ENCODE results near the gene TOLLIP. TPM values are rescaled to one million over a fixed set of nuclear protein-coding genes. Genes with fewer than 3 reads are reported as not detected.

TOLLIP gene
- total RNA-seq, 4 donors from 2014 or later = 49.8 to 91.7 (median 85.0) TPM

DNA sequence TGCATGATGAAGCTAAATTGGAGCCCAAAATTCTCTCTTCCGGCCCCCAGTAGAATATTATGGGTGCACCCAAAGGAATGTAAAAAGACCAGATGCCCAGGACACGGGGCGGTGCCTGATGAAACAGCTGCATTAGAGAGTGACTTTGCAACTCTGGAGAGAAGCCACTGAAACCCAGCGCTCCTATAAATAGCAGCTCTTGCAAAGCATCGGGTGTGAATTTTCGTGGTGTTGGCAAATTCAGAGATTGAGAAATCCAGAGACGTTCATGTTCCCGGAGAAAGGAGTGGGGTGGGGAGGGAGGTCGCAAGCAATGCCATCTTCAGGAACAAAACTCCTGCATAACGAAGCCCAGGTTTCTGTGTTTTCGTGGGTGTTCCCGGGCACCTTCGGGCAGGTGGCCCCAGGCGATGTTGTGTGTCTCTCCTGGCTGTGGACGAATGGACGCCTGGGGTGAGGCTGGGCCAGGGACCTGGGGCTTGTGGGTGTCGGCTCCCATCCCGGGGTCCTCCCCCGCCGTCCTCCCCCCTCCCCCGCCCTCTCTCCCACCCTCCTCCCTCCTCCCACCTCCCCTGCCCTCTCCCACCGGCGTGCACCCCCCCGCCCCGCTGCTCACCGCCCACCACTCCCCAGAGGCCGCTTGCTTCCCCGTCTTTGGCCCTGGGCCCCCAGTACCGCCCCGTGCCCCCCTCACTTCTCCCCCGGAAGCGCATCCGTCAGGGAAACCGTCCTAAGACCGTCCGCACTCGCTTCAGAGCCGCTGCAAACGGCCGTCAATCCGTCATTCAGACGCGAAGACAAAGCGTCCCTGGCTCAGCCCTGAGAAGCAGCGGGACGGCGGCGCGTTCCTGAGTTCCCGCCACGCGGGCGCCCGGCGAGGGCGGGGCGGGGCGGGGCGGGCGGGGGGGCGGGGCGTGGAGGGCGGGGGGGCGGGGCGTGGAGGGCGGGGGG lies 26.7 kb upstream of the TOLLIP start:
- peak overlapping the region; percentile 89 to 98 (median 94) for H3K27ac ChIP-seq
- peak overlapping the region; percentile 53 to 86 (median 61) for H3K4me3 ChIP-seq
- H3K4me1 ChIP-seq = peaks cover 11 to 12% of the 10 kb centered on the region in 2 donors
- intact Hi-C loops (cut with DNase I; ENCODE audit: low total_unique reads) = loop anchor here (1.0 to 10.0 kb wide), 5 partner anchors 27 to 199 kb away; partner anchors contain the start of genes BRSK2 and TOLLIP
- in situ Hi-C loops (cut with MboI; ENCODE audit: low sequenced_read_pairs in 4 of 4) = no loop called here
- ATAC-seq (peak; percentile 95), DNase-seq (peak; percentile 91 to 96)
- no peaks in the 10 kb centered on the region for H3K9me3 ChIP-seq
- H3K36me3 ChIP-seq = no peaks in the 10 kb centered on the region
- H3K27me3 ChIP-seq = peaks cover 0 to 2% (median 0%) of the 10 kb centered on the region in 3 donors
- TF ChIP-seq, protein P1, sequence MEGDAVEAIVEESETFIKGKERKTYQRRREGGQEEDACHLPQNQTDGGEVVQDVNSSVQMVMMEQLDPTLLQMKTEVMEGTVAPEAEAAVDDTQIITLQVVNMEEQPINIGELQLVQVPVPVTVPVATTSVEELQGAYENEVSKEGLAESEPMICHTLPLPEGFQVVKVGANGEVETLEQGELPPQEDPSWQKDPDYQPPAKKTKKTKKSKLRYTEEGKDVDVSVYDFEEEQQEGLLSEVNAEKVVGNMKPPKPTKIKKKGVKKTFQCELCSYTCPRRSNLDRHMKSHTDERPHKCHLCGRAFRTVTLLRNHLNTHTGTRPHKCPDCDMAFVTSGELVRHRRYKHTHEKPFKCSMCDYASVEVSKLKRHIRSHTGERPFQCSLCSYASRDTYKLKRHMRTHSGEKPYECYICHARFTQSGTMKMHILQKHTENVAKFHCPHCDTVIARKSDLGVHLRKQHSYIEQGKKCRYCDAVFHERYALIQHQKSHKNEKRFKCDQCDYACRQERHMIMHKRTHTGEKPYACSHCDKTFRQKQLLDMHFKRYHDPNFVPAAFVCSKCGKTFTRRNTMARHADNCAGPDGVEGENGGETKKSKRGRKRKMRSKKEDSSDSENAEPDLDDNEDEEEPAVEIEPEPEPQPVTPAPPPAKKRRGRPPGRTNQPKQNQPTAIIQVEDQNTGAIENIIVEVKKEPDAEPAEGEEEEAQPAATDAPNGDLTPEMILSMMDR (IDR thresholded peaks at IDR 0.05 in 4 of 5, conservative IDR thresholded peaks at IDR 0.05 in 1 of 5) = no peak
- TF ChIP-seq POLR2A (IDR thresholded peaks at IDR 0.05) = peak; percentile 70 to 76

DNA sequence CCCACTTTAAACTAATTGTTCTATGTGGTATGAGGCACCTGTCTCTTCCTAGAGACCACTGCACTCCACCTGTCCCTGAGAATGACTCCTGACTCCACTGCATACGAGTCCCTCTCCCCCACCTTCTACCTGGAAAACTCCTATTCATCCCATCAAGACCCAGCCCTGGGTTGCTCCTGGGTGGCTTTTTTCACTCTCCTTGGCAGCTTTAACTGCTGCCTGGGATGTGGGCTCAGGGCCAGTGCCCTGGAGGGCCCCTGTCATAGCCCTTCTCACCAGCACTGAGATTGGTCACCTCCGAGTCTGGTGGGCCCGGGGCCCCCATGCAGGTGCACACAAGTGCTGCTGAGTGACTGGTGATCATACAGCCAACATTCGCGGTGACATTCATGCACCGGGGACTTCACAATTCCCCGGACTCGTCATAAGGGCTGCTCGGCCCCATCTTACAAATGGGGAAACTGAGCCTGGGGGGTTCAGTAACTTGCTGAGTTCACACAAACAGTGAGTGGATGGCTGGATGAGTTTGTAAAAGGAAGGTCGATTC lies 25.9 kb upstream of the TOLLIP start:
- peaks cover 0 to 2% (median 0%) of the 10 kb centered on the region in 3 donors for H3K27me3 ChIP-seq
- in situ Hi-C loops (cut with MboI; ENCODE audit: low sequenced_read_pairs in 4 of 4) = no loop called here
- ATAC-seq (no peak), DNase-seq (no peak)
- intact Hi-C loops (cut with DNase I; ENCODE audit: low total_unique reads) = loop anchor here (5.0 to 10.0 kb wide), 2 partner anchors 73 to 199 kb away; no protein-coding TSS in a partner anchor
- peaks cover 11 to 12% of the 10 kb centered on the region in 2 donors for H3K4me1 ChIP-seq
- TF ChIP-seq, protein P1 (IDR thresholded peaks at IDR 0.05 in 4 of 5, conservative IDR thresholded peaks at IDR 0.05 in 1 of 5) = no peak
- TF ChIP-seq POLR2A (IDR thresholded peaks at IDR 0.05) = no peak
- H3K27ac ChIP-seq = peak overlapping the region; percentile 89 to 98 (median 94)
- no peaks in the 10 kb centered on the region for H3K36me3 ChIP-seq
- H3K9me3 ChIP-seq = no peaks in the 10 kb centered on the region
- peak overlapping the region in 3 of 4 donors; percentile 56 to 86 (median 66) for H3K4me3 ChIP-seq

DNA sequence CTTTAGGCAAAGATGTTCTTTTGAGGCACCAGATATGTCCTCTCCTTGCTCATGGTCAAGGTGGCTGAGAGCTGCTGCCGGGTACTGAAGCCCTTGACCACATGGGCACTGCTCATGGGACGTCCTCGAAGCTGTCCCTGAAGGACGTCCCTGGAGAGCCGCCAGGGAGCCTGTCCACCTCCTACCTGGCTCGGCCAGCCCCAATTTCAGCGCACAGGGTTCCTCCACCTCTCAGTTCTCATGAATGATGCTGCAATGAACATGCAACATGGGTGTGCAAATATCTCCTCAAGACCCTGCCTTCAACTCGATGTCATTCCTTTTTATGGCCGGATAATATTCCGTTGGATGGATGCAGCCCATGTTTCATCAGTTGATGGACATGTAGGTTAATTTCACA lies 24.4 kb upstream of the TOLLIP start:
- Histone ChIP-seq H3K27me3 (peaks cover 0 to 2% (median 0%) of the 10 kb centered on the region in 3 donors), H3K36me3 (no peaks in the 10 kb centered on the region), H3K4me3 (no peak overlapping the region), H3K9me3 (no peaks in the 10 kb centered on the region), H3K27ac (no peak overlapping the region), H3K4me1 (peaks cover 11 to 12% of the 10 kb centered on the region in 2 donors)
- no peak for ATAC-seq
- intact Hi-C loops (cut with DNase I; ENCODE audit: low total_unique reads) (loop anchor here (10.0 kb wide), 1 partner anchor 201 kb away; no protein-coding TSS in a partner anchor), in situ Hi-C loops (cut with MboI; ENCODE audit: low sequenced_read_pairs in 4 of 4) (no loop called here)
- DNase-seq = no peak
- TF ChIP-seq, protein P1 (IDR thresholded peaks at IDR 0.05 in 4 of 5, conservative IDR thresholded peaks at IDR 0.05 in 1 of 5) = no peak
- TF ChIP-seq POLR2A (IDR thresholded peaks at IDR 0.05) = no peak

DNA sequence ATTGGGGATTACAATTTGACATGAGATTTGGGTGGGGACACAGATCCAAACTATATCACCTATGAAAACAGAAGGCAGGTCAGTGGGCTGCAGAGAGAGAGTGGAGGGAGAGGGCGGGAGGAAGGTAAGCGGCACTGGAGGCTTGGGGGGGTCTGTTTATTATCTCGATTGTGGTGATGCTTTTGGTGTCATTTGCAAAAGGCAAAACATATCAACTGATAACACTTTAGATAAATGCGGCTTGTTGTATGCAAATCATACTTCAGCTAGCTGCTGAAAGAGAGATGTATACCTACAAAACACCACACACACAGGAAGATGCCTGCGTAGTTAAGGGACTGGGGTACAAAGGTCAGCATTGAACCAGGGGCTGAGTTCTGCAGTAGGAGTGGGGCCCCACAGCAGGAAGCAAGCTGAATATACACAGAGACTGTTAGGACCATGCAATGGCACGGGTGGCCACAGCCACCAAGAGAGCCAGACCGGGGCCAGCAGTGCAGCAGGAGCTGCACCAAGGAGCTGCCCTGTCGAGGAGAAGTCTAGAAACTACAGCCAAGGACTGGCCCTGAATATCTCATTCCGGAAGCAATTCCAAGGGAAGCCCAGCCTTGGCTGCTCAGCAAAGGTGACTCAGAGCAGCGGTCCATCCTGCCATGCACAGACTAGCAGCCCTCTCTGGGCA lies 23.8 kb upstream of the TOLLIP start:
- Histone ChIP-seq H3K36me3 (no peaks in the 10 kb centered on the region), H3K4me3 (no peak overlapping the region), H3K27ac (no peak overlapping the region), H3K9me3 (no peaks in the 10 kb centered on the region), H3K4me1 (peaks cover 11 to 12% of the 10 kb centered on the region in 2 donors), H3K27me3 (peaks cover 0 to 2% (median 0%) of the 10 kb centered on the region in 3 donors)
- DNase-seq (no peak), ATAC-seq (no peak)
- TF ChIP-seq, protein P1 (IDR thresholded peaks at IDR 0.05 in 4 of 5, conservative IDR thresholded peaks at IDR 0.05 in 1 of 5) = no peak
- TF ChIP-seq POLR2A (IDR thresholded peaks at IDR 0.05) = no peak
- in situ Hi-C loops (cut with MboI; ENCODE audit: low sequenced_read_pairs in 4 of 4) (no loop called here), intact Hi-C loops (cut with DNase I; ENCODE audit: low total_unique reads) (loop anchor here (10.0 kb wide), 1 partner anchor 202 kb away; no protein-coding TSS in a partner anchor)
